Raji (cell line): ENCODE measurements around the gene SLC2A9.

Experiments
- POLR2A ChIP-seq: IDR thresholded peaks from 2 replicates; pipeline ENCODE4 v1.6.1; 2011; ENCODE audit warnings: low read depth, low read length, control low read depth; ENCODE audit not compliant: insufficient read depth

The SLC2A9 gene

DNA sequence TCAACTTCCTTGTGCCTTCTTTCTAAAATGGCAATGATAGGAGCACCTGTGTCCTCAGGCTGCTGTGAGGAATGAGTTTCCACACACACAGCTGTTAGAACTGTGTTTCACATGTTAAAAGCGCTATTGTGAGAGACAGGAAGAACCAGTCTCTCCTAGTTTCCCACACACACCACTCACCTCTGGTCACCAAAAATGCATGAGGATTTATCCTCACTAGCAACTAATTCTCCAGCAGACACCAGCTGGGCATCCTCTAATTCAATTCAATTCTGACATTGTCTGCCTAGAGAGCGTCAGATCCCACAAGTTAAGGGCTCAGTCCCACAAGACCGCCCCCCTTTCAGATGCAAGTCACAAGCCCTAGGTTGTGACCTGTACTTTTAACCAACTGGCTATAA, 29.0 kb upstream of the SLC2A9 start:
- TF ChIP-seq POLR2A, result no peak

DNA sequence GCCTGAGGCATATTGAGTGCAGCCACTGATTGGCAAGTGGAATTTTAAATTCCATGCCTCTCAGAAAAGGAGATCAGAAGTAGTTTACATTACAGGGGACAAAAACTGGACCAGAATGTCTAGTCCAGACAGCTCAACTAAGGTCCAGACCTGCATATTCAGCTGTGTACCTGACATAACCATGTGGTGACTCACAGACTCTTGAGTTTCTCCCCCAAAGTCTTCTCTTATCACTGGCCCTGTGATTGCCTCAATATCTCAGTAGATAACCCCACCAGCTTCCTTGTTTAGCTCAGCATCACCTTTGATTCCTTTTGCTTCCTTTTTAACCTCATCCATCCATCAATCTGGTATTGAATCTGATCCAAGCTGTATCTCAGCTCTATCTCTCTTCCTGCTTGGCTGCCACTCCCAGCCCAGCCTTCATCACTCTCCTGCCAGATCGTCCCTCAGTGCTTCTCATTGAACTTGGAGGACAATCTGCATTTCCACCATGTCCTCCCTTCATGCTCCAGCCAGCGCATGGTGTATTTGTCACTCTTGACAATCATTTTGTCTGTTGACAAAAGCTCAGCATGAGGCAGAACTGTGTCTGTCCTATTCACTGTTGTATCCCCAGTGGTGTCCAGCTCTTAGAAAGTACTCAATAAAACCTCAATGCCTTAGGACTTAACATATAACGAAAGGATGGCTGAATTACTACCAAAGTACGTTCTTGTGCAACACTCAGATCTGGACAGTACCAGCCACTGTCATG, 27.8 kb upstream of the SLC2A9 start:
- no peak for TF ChIP-seq POLR2A

DNA sequence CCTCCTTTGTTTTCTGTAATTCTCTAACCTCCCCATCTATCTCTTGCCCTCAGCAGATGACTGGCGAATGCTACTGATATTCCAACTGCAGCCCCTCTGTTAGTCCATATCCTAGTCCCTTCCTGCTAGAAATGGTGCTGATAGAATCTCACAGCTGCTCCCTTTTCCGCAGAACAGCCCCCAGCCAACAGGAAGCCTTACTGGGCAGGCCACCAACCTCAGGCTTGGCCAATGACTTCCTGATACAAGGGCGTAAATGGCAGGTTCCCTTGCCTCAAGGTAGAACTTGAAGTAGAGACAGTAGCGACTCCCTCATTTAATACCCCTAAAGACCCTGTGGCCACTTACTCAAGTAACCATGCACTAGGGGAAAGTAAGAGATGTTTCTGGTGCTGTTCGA, 26.7 kb upstream of the SLC2A9 start:
- no peak for TF ChIP-seq POLR2A

DNA sequence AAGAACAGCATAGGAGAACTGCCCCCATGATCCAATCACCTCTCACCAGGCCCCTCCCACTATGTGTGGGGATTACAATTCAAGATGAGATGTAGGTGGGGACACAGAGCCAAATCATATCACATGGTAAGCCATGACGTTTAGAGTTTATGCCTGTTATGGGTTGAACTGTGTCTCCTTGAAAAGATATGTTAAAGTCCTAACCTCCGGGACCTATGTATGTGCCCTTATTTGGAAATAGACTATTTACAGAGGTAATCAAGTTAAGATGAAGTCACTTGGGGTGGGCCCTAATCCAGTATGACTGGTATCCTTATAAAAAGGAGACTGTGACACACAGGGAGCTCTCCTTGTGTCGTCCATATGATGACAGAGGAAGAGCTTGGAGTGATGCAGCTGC, 25.2 kb upstream of the SLC2A9 start:
- TF ChIP-seq POLR2A, result no peak

DNA sequence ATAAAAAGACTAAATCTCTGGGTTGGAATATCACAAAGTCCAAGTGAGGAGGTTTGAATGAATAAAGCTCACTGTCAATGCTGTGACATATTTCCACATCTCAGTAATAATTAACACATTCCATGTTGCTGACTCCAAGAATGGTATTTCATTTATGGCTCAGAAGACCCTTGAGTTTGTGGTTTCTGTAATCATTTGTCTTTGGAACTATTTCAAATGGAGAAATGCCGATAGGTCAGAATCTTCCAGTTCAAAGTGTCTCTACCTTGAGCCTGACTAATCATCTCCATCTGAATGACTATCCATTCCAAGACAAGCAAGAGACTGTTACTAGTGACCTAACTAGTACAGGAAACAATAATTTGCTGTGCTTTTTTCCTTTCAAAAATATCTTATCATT, 24.2 kb upstream of the SLC2A9 start:
- no peak for TF ChIP-seq POLR2A

DNA sequence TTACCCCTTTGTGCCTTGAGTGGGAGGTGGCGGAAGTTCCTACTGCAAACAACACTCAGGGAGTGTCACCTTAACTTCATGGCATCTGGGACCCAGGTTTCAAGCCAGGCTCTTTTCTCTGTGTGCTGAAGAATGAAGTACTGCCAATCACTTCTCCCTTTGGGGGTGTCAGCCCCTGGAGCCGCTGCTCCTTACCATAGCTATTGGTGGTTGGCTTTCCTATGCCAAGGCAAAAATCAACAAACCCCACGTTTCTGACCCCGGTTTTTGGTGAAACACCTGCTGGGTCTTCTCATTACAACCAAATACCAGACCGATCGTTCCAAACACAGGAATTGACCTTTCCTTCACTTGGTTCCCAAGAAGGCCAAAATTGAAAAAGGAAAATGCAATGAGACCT, 19.7 kb upstream of the SLC2A9 start:
- no peak for TF ChIP-seq POLR2A

DNA sequence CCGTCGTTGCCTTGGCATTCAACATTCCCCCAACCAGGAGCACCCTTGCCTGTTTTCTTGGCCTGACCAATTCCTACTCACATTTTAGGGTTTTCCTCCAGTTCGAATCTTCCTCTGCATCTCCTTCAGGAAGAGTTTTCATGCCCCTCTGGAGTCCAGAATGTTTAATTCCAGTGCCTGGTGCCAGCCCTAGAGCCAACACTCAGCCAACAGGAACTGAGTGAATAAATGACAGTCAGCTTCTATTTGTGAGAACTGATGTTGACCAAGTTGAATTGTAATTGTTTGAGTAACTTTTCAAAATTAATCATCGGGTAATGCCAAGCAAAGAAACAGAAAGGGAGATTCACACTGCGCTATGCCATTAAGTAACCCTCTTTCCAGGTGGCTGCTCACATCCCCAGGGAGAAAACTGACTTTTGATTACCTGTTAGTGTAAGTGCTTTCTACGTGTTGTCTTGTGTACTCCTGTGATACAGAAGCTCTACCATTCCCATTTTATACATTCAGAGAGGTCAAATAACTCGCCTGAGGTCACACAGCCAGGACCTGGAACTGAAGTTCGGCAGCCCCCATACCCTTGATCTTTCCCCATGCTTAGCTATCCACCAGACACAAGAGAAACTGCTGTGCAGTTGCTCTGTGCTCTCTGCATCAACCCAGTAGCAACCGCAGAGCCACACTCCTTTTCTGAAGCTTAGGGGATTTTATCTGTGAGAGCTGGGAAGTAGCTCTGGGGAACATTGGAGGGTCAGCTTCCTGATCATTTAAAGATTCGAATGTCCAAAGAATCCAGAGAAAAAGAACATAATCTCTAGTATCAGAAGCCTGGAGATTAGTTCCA, 19.0 kb upstream of the SLC2A9 start:
- no peak for TF ChIP-seq POLR2A

DNA sequence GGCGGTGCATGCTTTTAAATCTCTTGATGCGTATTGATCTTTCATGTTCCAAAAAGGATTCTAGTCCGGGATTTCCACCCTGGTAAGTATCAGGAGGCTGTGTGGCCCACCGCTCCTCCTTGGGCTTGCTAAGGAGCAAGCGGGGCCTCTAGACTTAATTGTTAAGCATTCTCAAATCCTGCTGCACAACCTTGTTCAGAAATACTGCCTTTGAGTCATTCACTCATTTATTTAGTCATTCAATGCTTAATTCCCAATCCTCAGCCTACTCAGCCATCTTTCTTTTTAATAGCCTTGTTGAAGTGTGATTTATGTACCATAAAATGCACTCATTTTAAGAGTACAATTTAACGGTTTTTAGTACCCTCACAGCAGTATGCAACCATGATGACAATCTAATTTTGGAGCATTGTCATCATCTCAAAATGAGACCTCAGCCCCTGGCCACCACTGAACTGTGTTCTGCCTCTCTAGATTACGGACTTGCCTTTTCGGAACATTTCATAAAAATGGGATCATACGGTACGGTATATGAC, 15.6 kb upstream of the SLC2A9 start:
- TF ChIP-seq POLR2A, result no peak

DNA sequence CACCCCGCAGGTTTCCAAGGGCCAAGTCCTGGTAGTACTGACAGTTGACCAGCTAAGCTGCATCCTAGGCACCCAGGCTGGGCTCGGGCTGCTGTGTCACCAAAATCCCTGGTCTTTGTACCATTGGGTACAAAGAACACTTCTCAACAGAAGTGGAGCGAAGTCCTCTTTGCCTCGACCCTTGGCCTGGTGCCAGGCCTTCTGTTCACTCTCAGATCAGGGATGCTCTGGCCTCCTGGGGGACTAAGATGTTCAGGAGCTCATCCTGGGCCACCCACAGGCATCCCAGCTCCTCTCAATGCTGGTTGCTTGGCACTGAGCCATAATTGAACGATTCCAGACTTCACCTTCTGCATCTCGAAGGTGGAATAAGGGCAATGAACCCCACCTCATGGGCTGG, 13.8 kb upstream of the SLC2A9 start:
- TF ChIP-seq POLR2A, result no peak

DNA sequence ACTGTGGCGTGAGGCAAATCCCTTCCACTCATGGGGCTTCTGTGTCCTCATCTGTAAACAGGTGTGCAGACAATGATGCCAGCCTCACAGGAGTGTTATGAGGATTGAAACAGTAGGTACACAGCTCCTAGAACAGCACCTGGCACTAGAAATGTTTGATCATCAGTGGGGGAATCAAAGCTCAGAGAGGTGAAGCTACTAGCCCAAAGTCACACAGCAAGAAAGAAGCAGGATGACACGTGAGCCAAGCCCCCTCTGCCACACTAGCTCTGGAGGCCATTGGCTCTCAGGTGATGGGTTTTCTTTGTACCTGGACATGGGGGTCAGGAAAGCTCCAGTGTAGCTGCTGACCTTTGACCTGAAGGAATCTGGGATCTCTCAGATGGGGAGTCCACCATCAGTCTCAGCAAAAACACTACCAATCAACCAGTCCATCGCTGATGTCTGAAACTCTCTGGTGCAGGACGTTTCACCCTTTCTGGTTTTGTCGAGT, 13.4 kb upstream of the SLC2A9 start:
- TF ChIP-seq POLR2A, result no peak

DNA sequence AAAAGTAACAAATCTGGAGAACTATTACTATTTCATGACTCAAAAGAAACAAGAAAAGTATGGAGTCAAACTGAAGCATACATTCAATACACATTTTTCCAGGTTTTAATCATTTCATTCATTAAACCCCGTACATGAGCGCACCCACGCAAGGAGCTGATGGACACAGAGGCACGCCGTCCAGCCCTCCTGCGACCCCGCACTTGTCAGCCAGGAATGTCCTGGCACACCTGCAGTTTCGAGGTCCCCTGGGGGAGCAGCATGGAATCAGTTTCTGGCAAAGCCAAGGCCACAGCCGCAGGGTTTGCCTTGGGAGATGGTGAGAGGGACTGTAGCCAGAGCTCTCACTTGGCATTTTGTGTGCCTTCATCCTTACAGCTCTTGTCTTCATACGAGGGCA, 12.8 kb upstream of the SLC2A9 start:
- no peak for TF ChIP-seq POLR2A

DNA sequence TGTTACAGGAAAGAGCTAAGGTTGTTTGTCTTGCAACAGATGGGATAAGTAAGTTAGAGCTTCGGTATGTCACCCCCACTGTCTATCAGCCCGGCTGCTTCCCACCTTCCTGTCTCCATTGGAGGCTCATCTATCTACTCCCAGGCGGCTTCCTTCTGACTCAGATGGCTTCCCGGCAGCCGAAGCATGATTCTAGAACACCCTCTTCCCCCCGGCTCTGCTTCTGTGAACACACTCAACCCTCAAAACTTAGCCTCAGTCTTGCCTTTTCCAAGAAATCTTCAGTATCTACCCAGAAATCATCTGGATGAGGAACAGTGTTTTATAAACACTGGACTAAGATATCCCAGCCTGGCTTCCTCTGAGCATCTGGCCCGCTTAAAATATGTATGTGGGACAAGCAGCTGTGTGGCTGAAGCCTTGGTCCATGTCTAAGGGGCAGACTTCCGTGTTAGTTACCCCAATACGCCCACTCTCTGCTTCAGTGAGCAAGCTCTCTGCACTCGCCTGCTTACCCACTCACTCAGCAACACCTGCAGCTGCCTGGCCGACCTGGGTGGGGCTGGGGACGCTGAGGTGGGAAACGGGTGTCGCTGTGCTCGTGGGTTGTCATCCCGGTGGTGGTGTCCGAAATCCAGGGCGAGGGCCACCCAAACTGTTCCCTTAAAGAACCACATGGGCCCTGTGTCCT, 12.0 kb upstream of the SLC2A9 start:
- TF ChIP-seq POLR2A, result no peak

DNA sequence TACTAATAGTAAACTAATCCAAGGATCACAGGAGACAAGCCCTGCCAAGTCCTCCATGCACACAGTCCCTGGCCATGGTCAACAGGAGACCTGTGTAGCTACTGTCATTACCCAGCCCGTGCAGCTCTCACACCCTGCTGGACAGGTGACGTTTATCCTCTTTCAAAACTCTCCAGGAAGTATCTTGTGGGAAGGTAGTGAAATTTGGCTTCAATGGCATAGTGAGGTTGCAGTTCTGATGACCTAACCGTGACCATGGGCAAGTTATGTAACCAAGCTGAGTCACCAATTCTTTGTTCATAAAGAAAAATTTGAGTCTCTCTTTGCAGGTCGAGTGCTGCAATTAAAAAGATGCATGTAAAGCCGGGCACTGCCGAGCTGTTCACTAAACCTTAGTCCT, 11.3 kb upstream of the SLC2A9 start:
- TF ChIP-seq POLR2A, result no peak

DNA sequence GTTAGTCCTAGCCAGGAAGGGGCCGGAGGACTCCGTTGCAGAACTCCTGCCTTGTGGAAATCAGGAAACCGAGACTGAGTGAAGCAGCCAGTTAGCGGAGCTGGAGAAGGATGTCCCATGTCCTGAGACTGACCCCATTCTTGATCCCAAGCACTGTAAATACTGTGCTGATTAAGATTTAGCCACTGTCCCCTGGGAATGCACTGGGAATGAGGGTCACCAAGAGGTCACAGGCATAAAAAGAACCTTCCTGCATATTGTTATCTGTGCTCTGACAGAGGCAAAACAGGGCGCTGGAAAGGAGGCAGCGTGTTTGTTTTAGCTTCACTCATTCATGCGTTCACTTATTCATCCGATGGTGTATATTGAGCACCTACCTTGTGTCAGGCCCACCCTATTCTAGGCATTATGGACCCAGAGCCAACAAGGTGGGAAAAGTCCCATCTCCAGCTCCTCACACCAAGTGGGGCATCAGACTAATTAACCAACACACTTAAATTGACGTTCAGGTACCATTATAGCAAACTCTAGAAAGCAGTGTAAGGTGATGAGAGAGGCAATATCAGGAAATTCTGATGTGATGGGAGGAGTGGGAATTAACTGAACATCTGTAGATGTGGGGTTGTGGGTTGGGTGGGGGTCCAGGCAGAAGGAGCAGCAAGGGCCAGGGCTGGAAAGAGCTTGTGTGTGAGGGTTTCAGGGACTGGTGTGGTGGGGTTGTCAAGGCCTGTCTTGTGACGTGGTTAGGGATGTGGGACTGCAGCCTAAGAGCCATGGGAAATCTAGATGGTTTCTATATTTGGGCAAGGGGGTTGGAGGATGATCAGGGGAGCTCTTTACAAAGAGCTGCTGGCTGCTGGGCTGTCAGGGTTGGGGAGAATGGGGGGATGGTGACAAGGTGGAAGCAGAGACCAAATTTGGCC, 10.6 kb upstream of the SLC2A9 start:
- TF ChIP-seq POLR2A, result no peak
